GM19239 (cell line): ENCODE results near the gene ENTR1.
"Not testable (repeated sequence)": the region's sequence is repeated elsewhere in the genome, so short reads cannot be mapped to it uniquely, and the experiment has no call there.

Source experiments
- DNase-seq: peaks from one replicate; pipeline ENCODE4 v3.0.0; 2011; ENCODE audit warnings: low spot score; ENCODE audit not compliant: insufficient read length
- FAIRE-seq: peaks from 2 replicates; lab custom pipeline; 2011; peaks lifted over from hg19 to GRCh38; lab: Jason Lieb, UNC

ENTR1 gene

GRCh38 chr9:136422876-136423275 lies 12.5 kb upstream of the ENTR1 start:
- no peak for DNase-seq

DNA sequence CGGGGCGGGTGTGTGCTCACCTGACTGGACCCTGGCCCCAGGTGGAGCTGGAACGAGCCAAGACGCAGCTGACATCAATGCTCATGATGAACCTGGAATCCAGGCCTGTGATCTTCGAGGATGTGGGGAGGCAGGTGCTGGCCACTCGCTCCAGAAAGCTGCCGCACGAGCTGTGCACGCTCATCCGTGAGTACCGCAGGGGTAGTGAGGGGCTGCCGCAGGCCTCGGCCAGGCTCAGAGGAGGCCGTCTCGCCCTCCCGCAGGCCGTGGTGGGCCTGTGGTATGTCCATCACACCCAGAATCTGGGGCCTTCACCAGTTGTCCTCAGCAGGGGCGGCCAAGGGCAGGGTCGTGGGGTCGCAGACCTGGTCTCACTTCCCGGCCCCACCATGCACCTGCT lies 11.4 kb upstream of the ENTR1 start:
- FAIRE-seq (no peak), DNase-seq (no peak)

More at GRCh38 chr9:136422876-136423275, 12.5 kb upstream of the ENTR1 start:
- no peak for FAIRE-seq

- FAIRE-seq, result no peak
- DNase-seq, result no peak
These were observed 8.6 kb upstream of the ENTR1 start for GRCh38 chr9:136419092-136419420.

DNA sequence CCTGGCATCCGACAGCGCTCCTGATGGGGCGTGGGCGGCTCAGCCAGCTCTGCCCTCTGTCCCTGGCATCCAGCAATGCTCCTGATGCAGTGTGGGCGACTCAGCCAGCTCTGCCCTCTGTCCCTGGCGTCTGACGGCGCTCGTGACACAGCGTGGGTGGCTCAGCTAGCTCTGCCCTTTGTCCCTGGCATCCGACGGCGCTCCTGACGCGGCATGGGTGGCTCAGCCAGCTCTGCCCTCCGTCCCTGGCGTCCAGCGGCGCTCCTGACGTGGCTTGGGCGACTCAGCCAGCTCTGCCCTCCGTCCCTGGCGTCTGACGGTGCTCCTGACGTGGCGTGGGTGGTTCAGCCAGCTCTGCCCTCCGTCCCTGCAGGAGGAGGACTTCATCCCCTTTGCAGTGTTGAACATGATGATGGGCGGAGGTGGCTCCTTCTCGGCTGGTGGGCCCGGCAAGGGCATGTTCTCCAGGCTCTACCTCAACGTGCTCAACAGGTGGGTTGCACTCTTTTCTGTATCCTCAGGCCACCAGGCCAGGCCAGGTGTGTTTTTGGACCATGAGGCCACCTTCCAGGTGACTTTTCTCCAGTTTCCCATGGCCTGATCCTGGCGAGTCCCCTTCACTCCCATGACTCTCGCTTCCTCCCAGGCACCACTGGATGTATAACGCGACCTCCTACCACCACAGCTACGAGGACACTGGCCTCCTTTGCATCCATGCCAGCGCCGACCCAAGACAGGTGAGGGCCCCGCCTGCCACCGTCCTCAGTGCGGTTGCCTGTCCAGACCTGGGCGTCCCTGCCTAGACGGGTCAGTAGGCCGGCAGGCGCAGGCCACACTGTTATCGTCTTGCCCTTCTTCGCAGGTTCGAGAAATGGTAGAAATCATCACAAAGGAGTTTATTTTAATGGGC lies 8.0 kb upstream of the ENTR1 start:
- no peak for FAIRE-seq
- no peak for DNase-seq

- DNase-seq, result no peak
- no peak for FAIRE-seq
These were observed 6.5 kb upstream of the ENTR1 start for GRCh38 chr9:136416914-136417313.

- DNase-seq (no peak), FAIRE-seq (no peak)
These were observed 6.0 kb upstream of the ENTR1 start for GRCh38 chr9:136416427-136416826.

GRCh38 chr9:136412962-136413361 lies 2.5 kb upstream of the ENTR1 start:
- DNase-seq, result no peak
- no peak for FAIRE-seq

DNA sequence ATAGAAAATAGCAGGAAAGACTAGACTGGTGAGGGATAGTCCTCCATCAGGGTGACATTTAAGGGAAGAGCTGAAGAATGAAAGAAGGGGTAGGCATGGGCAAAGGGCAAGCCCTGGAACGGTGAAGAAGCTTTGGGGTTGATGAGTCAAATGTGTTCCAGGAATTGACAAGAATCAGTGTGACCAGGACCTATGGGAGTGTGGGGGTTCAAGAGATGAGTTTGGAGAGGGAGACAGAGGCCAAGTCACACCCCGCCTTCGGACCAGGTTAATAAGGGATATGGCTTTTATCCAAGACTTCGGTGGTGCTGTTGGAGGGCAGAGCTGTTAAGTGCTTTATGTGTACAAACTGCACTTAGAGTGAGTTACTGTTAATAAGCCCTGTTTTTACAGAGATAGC lies 964 bp upstream of the ENTR1 start:
- FAIRE-seq (no peak), DNase-seq (no peak)

DNA sequence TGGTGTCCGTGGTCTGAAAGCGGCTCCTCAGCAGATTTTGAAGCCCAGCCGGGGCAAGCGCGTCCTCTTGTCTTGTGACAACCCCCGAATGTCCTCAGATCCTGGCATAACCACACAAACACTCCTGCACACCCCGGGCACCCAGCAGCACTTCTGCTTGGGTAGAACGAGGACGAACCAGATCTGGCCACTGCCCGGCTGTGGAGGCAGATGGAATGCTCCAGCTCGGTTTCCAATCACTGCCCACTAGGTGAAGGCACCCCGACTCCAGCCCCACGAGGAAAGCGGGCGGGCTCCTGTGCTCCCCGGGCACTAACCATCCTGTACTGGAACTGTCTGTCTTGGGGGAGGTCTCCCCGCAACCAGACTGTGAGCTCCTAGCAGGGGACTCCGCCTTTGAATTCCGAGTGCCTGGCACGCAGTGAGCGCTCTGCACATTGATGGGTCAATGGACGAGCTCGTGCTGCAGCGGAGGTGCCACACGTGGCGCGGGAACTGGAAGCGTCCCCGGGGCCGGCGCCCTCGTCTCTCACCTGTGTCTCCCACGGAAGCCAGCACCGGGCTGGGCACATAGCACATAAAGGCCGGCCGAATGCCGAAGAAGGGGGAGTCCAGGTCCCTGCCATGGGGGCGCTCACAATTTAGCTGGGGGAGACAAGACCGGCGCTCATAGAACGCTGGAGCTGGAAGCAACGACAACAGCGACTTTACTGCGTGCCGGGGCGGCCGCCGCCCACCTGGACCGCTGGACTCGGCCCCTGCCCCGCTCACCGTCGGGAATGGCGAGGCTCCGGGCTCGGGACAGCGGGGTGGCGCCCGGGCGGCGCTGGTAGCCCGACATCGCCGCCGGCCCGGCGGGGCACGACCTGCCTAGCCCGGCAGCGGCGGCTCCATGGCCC lies 608 bp downstream of the ENTR1 start:
- DNase-seq (peak; percentile 63), FAIRE-seq (peak; percentile 47)

DNA sequence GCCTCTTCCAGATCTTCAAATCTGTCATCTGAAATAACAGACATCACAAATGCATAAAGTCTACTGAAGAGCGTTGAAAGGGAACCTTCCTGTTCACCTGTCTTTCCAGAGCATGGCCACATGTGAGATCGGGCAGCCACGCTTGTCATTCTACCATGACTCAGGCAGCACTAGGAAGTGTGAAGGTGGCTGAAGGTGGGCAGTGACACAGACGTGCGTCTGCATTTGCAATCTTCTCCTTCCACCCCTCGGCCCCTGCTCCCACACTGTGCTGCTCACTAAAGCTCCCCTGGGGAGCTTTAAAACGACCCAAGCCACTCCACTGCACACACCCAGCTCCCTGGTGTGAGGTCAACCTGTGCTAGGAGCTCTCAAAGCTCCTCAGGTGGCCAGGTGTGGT lies 2.5 kb downstream of the ENTR1 start:
- peak; percentile 31 for FAIRE-seq
- no peak for DNase-seq

DNA sequence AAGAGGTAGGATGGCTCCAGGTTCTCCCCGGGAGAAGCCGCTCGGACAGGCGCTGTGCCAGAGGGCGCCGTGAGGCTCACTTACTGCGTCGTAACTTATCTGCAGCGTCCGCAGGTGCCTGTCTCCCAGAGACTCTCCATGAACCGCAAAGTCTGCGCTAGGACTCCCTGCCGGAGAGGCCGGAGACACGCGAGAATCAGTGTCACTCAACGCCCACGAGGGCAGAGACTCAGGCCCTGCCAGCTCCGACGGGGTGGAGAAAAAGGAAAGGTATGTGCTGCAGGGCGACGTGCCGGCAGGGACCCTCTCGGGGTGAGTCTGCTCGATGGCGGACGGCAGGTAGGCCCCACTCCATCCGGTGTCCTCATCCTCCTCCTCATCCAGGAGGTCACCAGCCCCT lies 3.4 kb downstream of the ENTR1 start:
- not testable (repeated sequence) for DNase-seq, FAIRE-seq

DNA sequence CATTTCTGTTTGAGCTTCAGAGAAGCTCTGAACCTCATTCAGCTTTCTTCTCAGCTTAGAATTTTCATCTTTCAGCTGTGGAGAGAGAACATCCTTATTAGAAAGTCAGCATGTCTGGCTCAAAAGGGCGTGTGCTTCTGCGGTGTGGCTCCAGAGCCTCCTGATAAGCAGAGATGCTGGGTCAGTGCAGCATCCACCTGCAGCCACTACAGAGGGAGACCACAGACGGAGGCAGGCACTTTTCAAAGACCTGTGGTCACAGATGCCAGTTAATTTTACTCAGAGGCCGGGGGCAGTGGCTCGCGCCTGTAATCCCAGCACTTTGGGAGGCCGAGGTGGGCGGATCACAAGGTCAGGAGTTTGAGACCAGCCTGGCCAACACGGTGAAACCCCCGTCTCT lies 4.5 kb downstream of the ENTR1 start:
- not testable (repeated sequence) for FAIRE-seq

DNA sequence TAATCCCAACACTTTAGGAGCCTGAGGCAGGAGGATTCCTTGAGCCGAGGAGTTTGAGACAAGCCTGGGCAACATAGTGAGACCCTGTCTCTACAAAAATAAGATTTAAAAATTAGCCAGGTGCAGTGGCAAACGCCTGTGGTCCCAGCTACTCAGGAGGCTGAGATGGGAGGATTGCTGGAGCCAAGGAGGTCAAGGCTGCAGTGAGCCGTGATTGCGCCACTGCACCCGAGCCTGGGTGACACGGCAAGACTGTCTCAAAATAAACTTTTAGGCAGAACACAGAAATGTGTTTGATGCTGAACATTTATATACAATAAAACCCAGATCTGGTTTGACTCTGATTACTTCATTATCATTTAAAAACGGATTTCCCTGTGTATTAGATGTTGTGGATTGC lies 4.9 kb downstream of the ENTR1 start:
- no peak for DNase-seq
- no peak for FAIRE-seq

More for the DNA sequence above, 4.5 kb downstream of the ENTR1 start:
- DNase-seq, result not testable (repeated sequence)

- peak; percentile 45 for FAIRE-seq
These were observed 5.6 kb downstream of the ENTR1 start for GRCh38 chr9:136404801-136405136.

GRCh38 chr9:136403915-136404800 lies 6.3 kb downstream of the ENTR1 start:
- peak; percentile 89 for FAIRE-seq
- DNase-seq, result no peak

More at GRCh38 chr9:136404801-136405136, 5.6 kb downstream of the ENTR1 start:
- no peak for DNase-seq

GRCh38 chr9:136403538-136403914 lies 6.9 kb downstream of the ENTR1 start:
- FAIRE-seq (peak; percentile 88), DNase-seq (peak; percentile 56)

DNA sequence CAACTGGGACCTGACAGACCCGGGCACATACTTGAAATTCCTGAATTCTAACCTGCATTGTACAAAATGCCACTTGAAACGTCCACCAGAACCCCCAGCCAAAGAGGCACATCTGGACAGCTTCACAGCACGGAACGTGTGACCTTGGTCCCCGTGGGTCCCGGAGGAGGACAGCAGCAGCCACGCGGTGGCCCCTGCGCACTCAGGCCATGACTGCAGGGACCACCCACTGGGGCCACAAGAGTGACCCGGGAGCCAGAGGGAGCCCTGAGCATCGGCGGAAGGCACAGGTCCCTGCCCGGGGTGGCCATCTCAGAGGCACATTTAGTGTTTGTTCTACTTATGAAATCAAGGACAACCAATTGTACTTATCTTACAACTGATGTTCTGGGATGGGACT lies 8.3 kb downstream of the ENTR1 start:
- FAIRE-seq, result no peak
- DNase-seq, result no peak

GRCh38 chr9:136401173-136401922 lies 9.1 kb downstream of the ENTR1 start:
- DNase-seq, result no peak
- no peak for FAIRE-seq

- DNase-seq (peak; percentile 98), FAIRE-seq (peak; percentile 95)
These were observed 10.2 kb downstream of the ENTR1 start, which contains the start of gene SNAPC4 for GRCh38 chr9:136400038-136400834. SNAPC4 (minus strand) TSS chr9:136400170; CDS start chr9:136398428, 1,742 bp downstream.
